ENCODE data around the gene KRT20.

- no peak for TF ChIP-seq RFX5 (IDR thresholded peaks at IDR 0.05; ENCODE audit: borderline replicate concordance, low read depth, low read length)
- no peak for TF ChIP-seq CTCF (IDR thresholded peaks at IDR 0.05; ENCODE audit: control extremely low read depth in 1 of 3, insufficient read depth in 1 of 3, low read depth in 1 of 3, low read length in 3 of 3)
- TF ChIP-seq JUND (IDR thresholded peaks at IDR 0.05; ENCODE audit: low read length): no peak
- TF ChIP-seq ZNF274 (IDR thresholded peaks at IDR 0.05; ENCODE audit: borderline replicate concordance, extremely low read depth, low read length): no peak
These were observed 20.3 kb upstream of the KRT20 start for GRCh38 chr17:40905370-40905769.
